Naive thymus-derived CD4-positive, alpha-beta T cell (primary cell): ENCODE measurements around the gene COTL1. TPM values are rescaled to one million over a fixed set of nuclear protein-coding genes. Genes with fewer than 3 reads are reported as not detected.

Experiments
- ATAC-seq: fragments of 150-1000 bp; cut with Tn5 transposase; 2 replicates; pipeline ENCODE4 v1.10.0; 2021; ENCODE audit warnings: mild to moderate bottlenecking, moderate library complexity
- CTCF ChIA-PET: fragments of 350-600 bp; sonication (Branson Sonifier 250); formaldehyde crosslinking; loops from one replicate; lab custom pipeline; 2021; ENCODE audit warnings: antibody characterized with exemption; lab: Charles Lee
- POLR2A ChIA-PET: fragments of 350-600 bp; sonication (Branson Sonifier 250); formaldehyde crosslinking; loops from one replicate; lab custom pipeline; 2021; ENCODE audit warnings: antibody characterized with exemption, inconsistent platforms; lab: Charles Lee
- DNase-seq, 9 donors: peaks; one replicate each; pipeline versions ENCODE4 v3.0.0 to v3.0.0-alpha.2; 2020 to 2022; ENCODE audit warnings: mixed read lengths in 1 of 9
- H3K27ac ChIP-seq: one replicate; pipeline ENCODE4 v1.7.0; 2013; ENCODE audit warnings: mild to moderate bottlenecking, low read depth, low read length, moderate library complexity
- H3K27me3 ChIP-seq, 2 donors: one replicate each; pipeline ENCODE4 v1.7.0; 2013; ENCODE audit warnings: low read length in 2 of 2, mild to moderate bottlenecking in 2 of 2, moderate library complexity in 2 of 2; ENCODE audit not compliant: control insufficient read depth in 2 of 2, insufficient read depth in 2 of 2
- H3K36me3 ChIP-seq, 3 experiments: 1 replicate in 2 of 3; 2 replicates in 1 of 3; pipeline ENCODE4 v1.7.0; 2013; ENCODE audit warnings: low read length in 3 of 3, mild to moderate bottlenecking in 3 of 3, moderate library complexity in 1 of 3; ENCODE audit not compliant: insufficient read depth in 3 of 3, control insufficient read depth in 2 of 3
- H3K4me1 ChIP-seq, 2 donors: one replicate each; pipeline ENCODE4 v1.7.0; 2013; ENCODE audit warnings: low read length in 2 of 2, mild to moderate bottlenecking in 2 of 2, moderate library complexity in 1 of 2; ENCODE audit not compliant: control insufficient read depth in 2 of 2, insufficient read depth in 2 of 2
- H3K4me3 ChIP-seq: 2 replicates; pipeline ENCODE4 v1.7.0; 2013; ENCODE audit warnings: mild to moderate bottlenecking, low read length
- H3K9me3 ChIP-seq, 3 experiments: 1 replicate in 2 of 3; 2 replicates in 1 of 3; pipeline ENCODE4 v1.7.0; 2013; ENCODE audit warnings: low read length in 3 of 3; ENCODE audit not compliant: control insufficient read depth in 2 of 3
- H3K27ac Mint-ChIP-seq, 9 donors: one replicate each; pipeline ENCODE4 v1.8.0; 2020 to 2022; ENCODE audit warnings: mixed read lengths in 9 of 9, mild to moderate bottlenecking in 8 of 9, moderate library complexity in 5 of 9, inconsistent platforms in 2 of 9
- H3K27me3 Mint-ChIP-seq, 5 donors: one replicate each; pipeline ENCODE4 v1.8.0; 2021 to 2022; ENCODE audit warnings: mixed read lengths in 5 of 5, mild to moderate bottlenecking in 1 of 5
- H3K36me3 Mint-ChIP-seq, 5 donors: one replicate each; pipeline ENCODE4 v1.8.0; 2020 to 2022; ENCODE audit warnings: mixed read lengths in 5 of 5, mild to moderate bottlenecking in 3 of 5, inconsistent platforms in 1 of 5
- H3K4me1 Mint-ChIP-seq, 7 donors: one replicate each; pipeline ENCODE4 v1.8.0; 2020 to 2022; ENCODE audit warnings: mixed read lengths in 7 of 7, mild to moderate bottlenecking in 3 of 7, inconsistent platforms in 1 of 7
- H3K4me3 Mint-ChIP-seq, 10 donors: one replicate each; pipeline ENCODE4 v1.8.0; 2020 to 2022; ENCODE audit warnings: mild to moderate bottlenecking in 10 of 10, mixed read lengths in 10 of 10, moderate library complexity in 6 of 10, inconsistent platforms in 2 of 10
- H3K9me3 Mint-ChIP-seq, 11 donors: one replicate each; pipeline ENCODE4 v1.8.0; 2020 to 2022; ENCODE audit warnings: mixed read lengths in 11 of 11, mild to moderate bottlenecking in 4 of 11, inconsistent platforms in 1 of 11, moderate library complexity in 1 of 11
- intact Hi-C, 2 donors: fragments of 100-400 bp; cut with micrococcal nuclease; formaldehyde crosslinking; loops; one replicate each; pipeline ENCODE4 v1.15.1; 2023
- polyA plus RNA-seq, 2 donors: library from polyadenylated mRNA; unstranded; fragments of 300-500 nt; fragmentation: Illumina TruSeq; gene quantifications; one replicate each; pipeline ENCODE4 v1.2.3, GENCODE V29; 2021
- total RNA-seq, 6 experiments: library from RNA in 5 of 6; stranded (reverse) in 5 of 6; gene quantifications; 1 replicate in 5 of 6; 2 replicates in 1 of 6; pipeline ENCODE4 v1.2.3 and lab custom pipeline; 2021 to 2026

The COTL1 gene
- total and polyA plus RNA-seq, 7 experiments from 2014 or later, result 84.2 to 704 (median 268) TPM

- H3K9me3 Mint-ChIP-seq, result peaks cover 0 to 6% (median 0%) of the 10 kb centered on the region in 11 donors
- H3K4me1 ChIP-seq, result peaks cover 92 to 96% of the 10 kb centered on the region in 2 donors
- H3K27ac ChIP-seq, result peak overlapping the region; percentile 63
- H3K9me3 ChIP-seq, result no peaks in the 10 kb centered on the region
- ATAC-seq, result no peak
- intact Hi-C loops, result no loop called here
- H3K36me3 Mint-ChIP-seq, result peaks cover 0 to 81% (median 22%) of the 10 kb centered on the region in 5 donors
- H3K27me3 Mint-ChIP-seq, result no peaks in the 10 kb centered on the region
- DNase-seq, result no peak
- no peak overlapping the region for H3K4me3 ChIP-seq
- POLR2A ChIA-PET, result interaction anchor here (0.8 to 2.4 kb wide), 5 partner anchors 10 to 97 kb away, joined by 4 to 12 read pairs (median 5); no protein-coding TSS in a partner anchor
- peaks cover 77 to 99% (median 93%) of the 10 kb centered on the region in 7 donors for H3K4me1 Mint-ChIP-seq
- H3K4me3 Mint-ChIP-seq, result peak overlapping the region in 8 of 10 donors; percentile 12 to 83 (median 39)
- CTCF ChIA-PET, result interaction anchor here (0.6 to 1.2 kb wide), 2 partner anchors 22 to 45 kb away, joined by 3 read pairs; no protein-coding TSS in a partner anchor
- H3K36me3 ChIP-seq, result peaks cover 0 to 16% (median 4%) of the 10 kb centered on the region in 3 experiments
- H3K27me3 ChIP-seq, result no peaks in the 10 kb centered on the region
- peak overlapping the region; percentile 76 to 96 (median 94) for H3K27ac Mint-ChIP-seq
Measured at GRCh38 chr16:84611041-84611440, 6.8 kb downstream of the COTL1 start.

- no peaks in the 10 kb centered on the region for H3K27me3 ChIP-seq
- intact Hi-C loops, result no loop called here
- Mint-ChIP-seq H3K36me3 (peaks cover 0 to 81% (median 18%) of the 10 kb centered on the region in 5 donors), H3K4me3 (peak overlapping the region in 6 of 10 donors; percentile 8 to 83 (median 46)), H3K9me3 (peaks cover 0 to 6% (median 0%) of the 10 kb centered on the region in 11 donors), H3K4me1 (peaks cover 71 to 99% (median 93%) of the 10 kb centered on the region in 7 donors), H3K27me3 (no peaks in the 10 kb centered on the region), H3K27ac (peak overlapping the region; percentile 76 to 96 (median 94))
- ChIA-PET CTCF (interaction anchor here (1.2 kb wide), 2 partner anchors 11 to 22 kb away, joined by 3 read pairs; no protein-coding TSS in a partner anchor), POLR2A (interaction anchor here (0.8 to 2.4 kb wide), 5 partner anchors 9 to 97 kb away, joined by 4 to 12 read pairs (median 5); no protein-coding TSS in a partner anchor)
- no peak for ATAC-seq
- H3K27ac ChIP-seq, result peak overlapping the region; percentile 63
- DNase-seq, result no peak
- no peak overlapping the region for H3K4me3 ChIP-seq
- H3K9me3 ChIP-seq, result no peaks in the 10 kb centered on the region
- H3K4me1 ChIP-seq, result peaks cover 92 to 96% of the 10 kb centered on the region in 2 donors
- peaks cover 0 to 16% (median 4%) of the 10 kb centered on the region in 3 experiments for H3K36me3 ChIP-seq
Measured at GRCh38 chr16:84610376-84610775, 7.5 kb downstream of the COTL1 start.

GRCh38 chr16:84609563-84610177, 8.2 kb downstream of the COTL1 start:
- H3K4me1 ChIP-seq, result peaks cover 92 to 96% of the 10 kb centered on the region in 2 donors
- ChIA-PET CTCF (interaction anchor here (1.2 kb wide), 3 partner anchors 11 to 21 kb away, joined by 3 to 4 read pairs (median 3); no protein-coding TSS in a partner anchor), POLR2A (interaction anchor here (0.9 to 4.3 kb wide), 6 partner anchors 8 to 91 kb away, joined by 4 to 32 read pairs (median 5); no protein-coding TSS in a partner anchor)
- no peaks in the 10 kb centered on the region for H3K27me3 ChIP-seq
- DNase-seq (no peak), ATAC-seq (no peak)
- Mint-ChIP-seq H3K27ac (peak overlapping the region; percentile 76 to 96 (median 94)), H3K4me1 (peaks cover 70 to 99% (median 93%) of the 10 kb centered on the region in 7 donors), H3K36me3 (peaks cover 0 to 79% (median 18%) of the 10 kb centered on the region in 5 donors), H3K9me3 (peaks cover 0 to 6% (median 0%) of the 10 kb centered on the region in 11 donors), H3K27me3 (no peaks in the 10 kb centered on the region), H3K4me3 (peak overlapping the region; percentile 17 to 83 (median 62))
- no peaks in the 10 kb centered on the region for H3K9me3 ChIP-seq
- peak overlapping the region; percentile 63 for H3K27ac ChIP-seq
- H3K4me3 ChIP-seq, result no peak overlapping the region
- intact Hi-C loops, result loop anchor here in 1 of 2 donors (2.0 kb wide), 1 partner anchor 15 kb away; no protein-coding TSS in a partner anchor
- peaks cover 0 to 12% (median 4%) of the 10 kb centered on the region in 3 experiments for H3K36me3 ChIP-seq

GRCh38 chr16:84608282-84608681, 9.6 kb downstream of the COTL1 start:
- peaks cover 64 to 94% (median 90%) of the 10 kb centered on the region in 7 donors for H3K4me1 Mint-ChIP-seq
- Histone ChIP-seq H3K4me3 (peak overlapping the region; percentile 36), H3K4me1 (peaks cover 87 to 91% of the 10 kb centered on the region in 2 donors), H3K36me3 (peaks cover 0 to 5% (median 4%) of the 10 kb centered on the region in 3 experiments), H3K27ac (peak overlapping the region; percentile 38), H3K27me3 (no peaks in the 10 kb centered on the region), H3K9me3 (no peaks in the 10 kb centered on the region)
- intact Hi-C loops, result loop anchor here (1.0 to 2.0 kb wide), 3 partner anchors 8 to 13 kb away; no protein-coding TSS in a partner anchor
- H3K36me3 Mint-ChIP-seq, result peaks cover 2 to 75% (median 13%) of the 10 kb centered on the region in 5 donors
- ChIA-PET POLR2A (interaction anchor here (0.6 to 4.4 kb wide), 11 partner anchors 8 to 102 kb away, joined by 3 to 32 read pairs (median 4); partner anchors contain the start of gene COTL1), CTCF (interaction anchor here (1.0 to 1.6 kb wide), 5 partner anchors 9 to 97 kb away, joined by 3 to 5 read pairs (median 4); no protein-coding TSS in a partner anchor)
- H3K27me3 Mint-ChIP-seq, result no peaks in the 10 kb centered on the region
- H3K9me3 Mint-ChIP-seq, result peaks cover 0 to 6% (median 0%) of the 10 kb centered on the region in 11 donors
- peak overlapping the region; percentile 66 to 89 (median 74) for H3K4me3 Mint-ChIP-seq
- ATAC-seq (peak; percentile 68), DNase-seq (peak in 2 of 9 donors; percentile 44 to 58)
- H3K27ac Mint-ChIP-seq, result peak overlapping the region; percentile 76 to 96 (median 94)

DNA sequence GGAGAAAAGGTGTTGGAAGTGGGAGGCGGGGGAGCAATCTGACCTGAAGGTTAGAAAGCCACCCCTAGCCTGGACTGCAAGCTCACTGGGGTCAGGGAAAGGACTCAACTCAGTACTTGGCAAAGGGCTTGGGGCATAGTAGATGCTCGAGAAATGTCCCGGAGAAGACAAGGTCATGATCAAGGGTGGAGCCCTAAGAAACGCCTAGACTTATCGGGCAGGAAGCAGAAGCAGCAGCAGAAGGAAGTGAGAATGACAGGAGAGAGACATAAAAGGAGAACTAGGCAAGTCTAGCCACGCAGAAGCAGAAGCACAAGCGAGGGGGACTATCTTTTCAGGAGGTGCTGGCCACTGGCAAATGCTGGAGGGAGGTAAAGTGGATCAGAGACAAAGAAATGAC, 10.2 kb downstream of the COTL1 start:
- H3K4me3 ChIP-seq, result peak overlapping the region; percentile 36
- Mint-ChIP-seq H3K4me1 (peaks cover 67 to 94% (median 93%) of the 10 kb centered on the region in 7 donors), H3K36me3 (peaks cover 4 to 75% (median 11%) of the 10 kb centered on the region in 5 donors), H3K27ac (peak overlapping the region; percentile 76 to 96 (median 94)), H3K4me3 (peak overlapping the region; percentile 66 to 89 (median 74)), H3K27me3 (no peaks in the 10 kb centered on the region), H3K9me3 (peaks cover 0 to 6% (median 0%) of the 10 kb centered on the region in 11 donors)
- no peaks in the 10 kb centered on the region for H3K27me3 ChIP-seq
- H3K4me1 ChIP-seq, result peaks cover 88 to 94% of the 10 kb centered on the region in 2 donors
- H3K36me3 ChIP-seq, result peaks cover 0 to 5% (median 4%) of the 10 kb centered on the region in 3 experiments
- ChIA-PET POLR2A (interaction anchor here (0.7 to 4.4 kb wide), 8 partner anchors 8 to 102 kb away, joined by 3 to 32 read pairs (median 6); partner anchors contain the start of gene COTL1), CTCF (interaction anchor here (1.0 to 1.7 kb wide), 5 partner anchors 8 to 97 kb away, joined by 3 to 5 read pairs (median 4); no protein-coding TSS in a partner anchor)
- peak in 2 of 9 donors; percentile 46 to 47 for DNase-seq
- peak overlapping the region; percentile 38 for H3K27ac ChIP-seq
- ATAC-seq, result peak; percentile 73
- H3K9me3 ChIP-seq, result no peaks in the 10 kb centered on the region
- intact Hi-C loops, result loop anchor here (1.0 to 2.0 kb wide), 3 partner anchors 7 to 13 kb away; no protein-coding TSS in a partner anchor

DNA sequence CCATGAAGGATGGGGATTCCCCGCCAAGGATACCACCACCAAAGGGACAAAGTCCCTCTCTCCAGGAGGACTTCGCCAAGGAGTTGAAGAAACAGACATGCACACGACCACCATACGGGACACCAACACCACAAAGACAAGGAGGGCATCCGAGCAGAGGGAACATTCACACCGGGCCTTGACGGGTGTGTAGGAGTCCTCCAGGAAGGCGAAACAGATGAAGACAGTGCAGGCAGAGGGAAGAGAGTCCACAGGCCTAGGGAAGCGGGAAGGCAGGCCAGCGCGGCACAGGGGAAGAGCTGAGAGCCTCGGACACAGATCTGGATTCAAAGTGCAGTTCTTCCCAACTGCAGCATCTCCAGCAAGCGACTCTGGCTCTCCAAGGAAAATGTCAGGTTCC, 10.8 kb downstream of the COTL1 start:
- H3K4me3 ChIP-seq, result no peak overlapping the region
- Mint-ChIP-seq H3K9me3 (peaks cover 0 to 6% (median 0%) of the 10 kb centered on the region in 11 donors), H3K36me3 (peaks cover 4 to 72% (median 11%) of the 10 kb centered on the region in 5 donors), H3K4me1 (peaks cover 67 to 97% (median 94%) of the 10 kb centered on the region in 7 donors), H3K27ac (peak overlapping the region; percentile 69 to 96 (median 94)), H3K27me3 (no peaks in the 10 kb centered on the region), H3K4me3 (peak overlapping the region; percentile 50 to 89 (median 74))
- ChIA-PET CTCF (interaction anchor here (1.6 to 1.7 kb wide), 2 partner anchors 16 to 96 kb away, joined by 4 read pairs; no protein-coding TSS in a partner anchor), POLR2A (interaction anchor here (0.9 to 4.4 kb wide), 7 partner anchors 8 to 101 kb away, joined by 3 to 32 read pairs (median 6); no protein-coding TSS in a partner anchor)
- peak overlapping the region; percentile 54 for H3K27ac ChIP-seq
- no peaks in the 10 kb centered on the region for H3K9me3 ChIP-seq
- no peaks in the 10 kb centered on the region for H3K27me3 ChIP-seq
- H3K4me1 ChIP-seq, result peaks cover 86 to 93% of the 10 kb centered on the region in 2 donors
- ATAC-seq (no peak), DNase-seq (no peak)
- intact Hi-C loops, result no loop called here
- H3K36me3 ChIP-seq, result peaks cover 0 to 5% (median 4%) of the 10 kb centered on the region in 3 experiments
